ENCODE data around the gene GALNTL6. TPM values are rescaled to one million over a fixed set of nuclear protein-coding genes. Genes with fewer than 3 reads are reported as not detected.
A peak's percentile ranks its signal among the peaks of the same experiment; 100 is the strongest.

Gene GALNTL6
- total RNA-seq, 1 donor from 2014 or later: 0.61 TPM

GRCh38 chr4:172127168-172127567 is 314.0 kb downstream of the GALNTL6 start:
- Histone ChIP-seq H3K4me2 (ENCODE audit: low read length) (no peak overlapping the region), H3K4me3 (ENCODE audit: insufficient read depth, low read depth, low read length) (no peak overlapping the region), H2AFZ (ENCODE audit: low read depth, low read length) (no peak overlapping the region), H3K27ac (ENCODE audit: low read depth, low read length) (no peak overlapping the region), H3K9me3 (ENCODE audit: insufficient read depth, low read depth, low read length) (no peaks in the 10 kb centered on the region), H4K20me1 (ENCODE audit: insufficient read depth, low read length) (no peaks in the 10 kb centered on the region), H3K9ac (ENCODE audit: low read length) (no peak overlapping the region), H3K27me3 (ENCODE audit: insufficient read depth, low read length) (no peaks in the 10 kb centered on the region), H3K36me3 (ENCODE audit: insufficient read depth, low read length) (no peaks in the 10 kb centered on the region), H3K4me1 (ENCODE audit: insufficient read depth, low read length) (no peaks in the 10 kb centered on the region), H3K79me2 (ENCODE audit: insufficient read depth, low read length) (no peaks in the 10 kb centered on the region)
- no peak overlapping the region for H3K4me3 Mint-ChIP-seq (ENCODE audit: unreplicated experiment)
- no peak overlapping the region for H3K27ac Mint-ChIP-seq (ENCODE audit: unreplicated experiment)
- no peak for FAIRE-seq
- TF ChIP-seq CTCF (IDR thresholded peaks at IDR 0.05; ENCODE audit: insufficient read depth, low read depth, low read length) (no peak), EZH2 (IDR thresholded peaks at IDR 0.05; ENCODE audit: insufficient read depth, low read length) (no peak)
- H3K27me3 Mint-ChIP-seq (ENCODE audit: low read depth, unreplicated experiment): no peaks in the 10 kb centered on the region
- no peak for DNase-seq (ENCODE audit: low read depth)
- no peaks in the 10 kb centered on the region for H3K9me3 Mint-ChIP-seq (ENCODE audit: unreplicated experiment)
- no peaks in the 10 kb centered on the region for H3K36me3 Mint-ChIP-seq (ENCODE audit: low read depth, unreplicated experiment)
- no peaks in the 10 kb centered on the region for H3K4me1 Mint-ChIP-seq (ENCODE audit: low read depth, unreplicated experiment)

- Histone ChIP-seq H3K36me3 (ENCODE audit: insufficient read depth, low read length) (no peaks in the 10 kb centered on the region), H2AFZ (ENCODE audit: low read depth, low read length) (no peak overlapping the region), H3K79me2 (ENCODE audit: insufficient read depth, low read length) (no peaks in the 10 kb centered on the region), H3K27ac (ENCODE audit: low read depth, low read length) (no peak overlapping the region), H3K4me2 (ENCODE audit: low read length) (no peak overlapping the region), H3K9me3 (ENCODE audit: insufficient read depth, low read depth, low read length) (no peaks in the 10 kb centered on the region), H3K9ac (ENCODE audit: low read length) (no peak overlapping the region), H3K27me3 (ENCODE audit: insufficient read depth, low read length) (no peaks in the 10 kb centered on the region), H3K4me1 (ENCODE audit: insufficient read depth, low read length) (no peaks in the 10 kb centered on the region), H4K20me1 (ENCODE audit: insufficient read depth, low read length) (no peaks in the 10 kb centered on the region), H3K4me3 (ENCODE audit: insufficient read depth, low read depth, low read length) (no peak overlapping the region)
- DNase-seq (ENCODE audit: low read depth) (no peak), FAIRE-seq (no peak)
- TF ChIP-seq EZH2 (IDR thresholded peaks at IDR 0.05; ENCODE audit: insufficient read depth, low read length): no peak
- TF ChIP-seq CTCF (IDR thresholded peaks at IDR 0.05; ENCODE audit: insufficient read depth, low read depth, low read length): no peak
- H3K36me3 Mint-ChIP-seq (ENCODE audit: low read depth, unreplicated experiment): no peaks in the 10 kb centered on the region
- no peaks in the 10 kb centered on the region for H3K4me1 Mint-ChIP-seq (ENCODE audit: low read depth, unreplicated experiment)
- no peak overlapping the region for H3K27ac Mint-ChIP-seq (ENCODE audit: unreplicated experiment)
- H3K9me3 Mint-ChIP-seq (ENCODE audit: unreplicated experiment): no peaks in the 10 kb centered on the region
- no peaks in the 10 kb centered on the region for H3K27me3 Mint-ChIP-seq (ENCODE audit: low read depth, unreplicated experiment)
- no peak overlapping the region for H3K4me3 Mint-ChIP-seq (ENCODE audit: unreplicated experiment)
Observed at GRCh38 chr4:172129593-172129992, 316.4 kb downstream of the GALNTL6 start.

GRCh38 chr4:172134521-172134920 is 321.3 kb downstream of the GALNTL6 start:
- Histone ChIP-seq H2AFZ (ENCODE audit: low read depth, low read length) (peak overlapping the region; percentile 37), H3K4me3 (ENCODE audit: insufficient read depth, low read depth, low read length) (no peak overlapping the region), H3K79me2 (ENCODE audit: insufficient read depth, low read length) (no peaks in the 10 kb centered on the region), H3K9me3 (ENCODE audit: insufficient read depth, low read depth, low read length) (no peaks in the 10 kb centered on the region), H3K27me3 (ENCODE audit: insufficient read depth, low read length) (no peaks in the 10 kb centered on the region), H3K4me2 (ENCODE audit: low read length) (peak overlapping the region; percentile 8), H3K4me1 (ENCODE audit: insufficient read depth, low read length) (no peaks in the 10 kb centered on the region), H3K27ac (ENCODE audit: low read depth, low read length) (no peak overlapping the region), H3K36me3 (ENCODE audit: insufficient read depth, low read length) (no peaks in the 10 kb centered on the region), H4K20me1 (ENCODE audit: insufficient read depth, low read length) (no peaks in the 10 kb centered on the region), H3K9ac (ENCODE audit: low read length) (no peak overlapping the region)
- no peaks in the 10 kb centered on the region for H3K4me1 Mint-ChIP-seq (ENCODE audit: low read depth, unreplicated experiment)
- peak; percentile 26 for DNase-seq (ENCODE audit: low read depth)
- no peak for FAIRE-seq
- no peak overlapping the region for H3K4me3 Mint-ChIP-seq (ENCODE audit: unreplicated experiment)
- TF ChIP-seq EZH2 (IDR thresholded peaks at IDR 0.05; ENCODE audit: insufficient read depth, low read length): no peak
- no peak for TF ChIP-seq CTCF (IDR thresholded peaks at IDR 0.05; ENCODE audit: insufficient read depth, low read depth, low read length)
- H3K36me3 Mint-ChIP-seq (ENCODE audit: low read depth, unreplicated experiment): no peaks in the 10 kb centered on the region
- H3K27ac Mint-ChIP-seq (ENCODE audit: unreplicated experiment): no peak overlapping the region
- no peaks in the 10 kb centered on the region for H3K9me3 Mint-ChIP-seq (ENCODE audit: unreplicated experiment)
- H3K27me3 Mint-ChIP-seq (ENCODE audit: low read depth, unreplicated experiment): no peaks in the 10 kb centered on the region
